Progenitor cell of endocrine pancreas (in vitro differentiated cells): Measurements from ENCODE around the gene GRAP2. TPM values are rescaled to one million over a fixed set of nuclear protein-coding genes. Genes with fewer than 3 reads are reported as not detected.
"Not testable (repeated sequence)": the region's sequence is repeated elsewhere in the genome, so short reads cannot be mapped to it uniquely, and the experiment has no call there.

Experiments
- DNase-seq: peaks from one replicate; pipeline ENCODE4 v3.0.0; 2021; ENCODE audit warnings: low spot score; ENCODE audit not compliant: unreplicated experiment
- H3K27ac Mint-ChIP-seq: 2 replicates; pipeline ENCODE4 v1.8.0; 2021; ENCODE audit warnings: mild to moderate bottlenecking, moderate library complexity, mixed read lengths
- H3K27me3 Mint-ChIP-seq: 2 replicates; pipeline ENCODE4 v1.8.0; 2021; ENCODE audit warnings: mixed read lengths
- H3K36me3 Mint-ChIP-seq: 2 replicates; pipeline ENCODE4 v1.8.0; 2022; ENCODE audit warnings: mixed read lengths; ENCODE audit not compliant: insufficient read depth
- H3K4me1 Mint-ChIP-seq: 2 replicates; pipeline ENCODE4 v1.8.0; 2021; ENCODE audit warnings: low read depth, mixed read lengths
- H3K4me3 Mint-ChIP-seq: 2 replicates; pipeline ENCODE4 v1.8.0; 2021; ENCODE audit warnings: low read depth, mild to moderate bottlenecking, moderate library complexity, mixed read lengths
- H3K9me3 Mint-ChIP-seq: 2 replicates; pipeline ENCODE4 v1.8.0; 2021; ENCODE audit warnings: low read depth, mixed read lengths
- CTCF ChIP-seq: fragments of 200-600 bp; sonication (generic); IDR thresholded peaks from one replicate; pipeline ENCODE4 v1.5.0; 2021; ENCODE audit warnings: antibody characterized with exemption, mild to moderate bottlenecking; ENCODE audit not compliant: unreplicated experiment
- total RNA-seq: library from RNA; stranded (reverse); gene quantifications from 2 replicates; pipeline ENCODE4 v1.2.1, GENCODE V29; 2021

GRAP2 gene
- total RNA-seq, 1 donor from 2014 or later, result 0.60 TPM

- DNase-seq, result no peak
- no peaks in the 10 kb centered on the region for H3K36me3 Mint-ChIP-seq
- no peak for TF ChIP-seq CTCF
- no peak overlapping the region for H3K4me3 Mint-ChIP-seq
- H3K9me3 Mint-ChIP-seq, result no peaks in the 10 kb centered on the region
- peaks cover 12% of the 10 kb centered on the region for H3K27me3 Mint-ChIP-seq
- H3K27ac Mint-ChIP-seq, result no peak overlapping the region
- no peaks in the 10 kb centered on the region for H3K4me1 Mint-ChIP-seq
Observed at GRCh38 chr22:39895682-39896081, 5.2 kb upstream of the GRAP2 start.

GRCh38 chr22:39896313-39896996, 4.4 kb upstream of the GRAP2 start:
- H3K9me3 Mint-ChIP-seq, result no peaks in the 10 kb centered on the region
- H3K27me3 Mint-ChIP-seq, result peaks cover 14% of the 10 kb centered on the region
- DNase-seq, result no peak
- no peak overlapping the region for H3K27ac Mint-ChIP-seq
- H3K36me3 Mint-ChIP-seq, result no peaks in the 10 kb centered on the region
- H3K4me1 Mint-ChIP-seq, result no peaks in the 10 kb centered on the region
- H3K4me3 Mint-ChIP-seq, result no peak overlapping the region
- TF ChIP-seq CTCF, result no peak

GRCh38 chr22:39897841-39898240, 3.0 kb upstream of the GRAP2 start:
- no peak for TF ChIP-seq CTCF
- DNase-seq, result no peak
- Mint-ChIP-seq H3K27ac (no peak overlapping the region), H3K4me3 (no peak overlapping the region), H3K9me3 (no peaks in the 10 kb centered on the region), H3K4me1 (no peaks in the 10 kb centered on the region), H3K36me3 (no peaks in the 10 kb centered on the region), H3K27me3 (peaks cover 21% of the 10 kb centered on the region)

GRCh38 chr22:39898997-39899396, 1.9 kb upstream of the GRAP2 start:
- DNase-seq, result no peak
- Mint-ChIP-seq H3K4me3 (no peak overlapping the region), H3K4me1 (no peaks in the 10 kb centered on the region), H3K27me3 (peaks cover 18% of the 10 kb centered on the region), H3K9me3 (no peaks in the 10 kb centered on the region), H3K27ac (no peak overlapping the region), H3K36me3 (no peaks in the 10 kb centered on the region)
- no peak for TF ChIP-seq CTCF

- Mint-ChIP-seq H3K27ac (no peak overlapping the region), H3K4me3 (no peak overlapping the region), H3K27me3 (peaks cover 18% of the 10 kb centered on the region), H3K4me1 (no peaks in the 10 kb centered on the region), H3K36me3 (no peaks in the 10 kb centered on the region), H3K9me3 (no peaks in the 10 kb centered on the region)
- DNase-seq, result no peak
- no peak for TF ChIP-seq CTCF
Observed at GRCh38 chr22:39901565-39902146, 772 bp downstream of the GRAP2 start.

GRCh38 chr22:39904024-39904423, 3.1 kb downstream of the GRAP2 start:
- H3K27ac Mint-ChIP-seq, H3K4me3 Mint-ChIP-seq, H3K36me3 Mint-ChIP-seq, H3K4me1 Mint-ChIP-seq, H3K9me3 Mint-ChIP-seq, DNase-seq: not testable (repeated sequence)
- peaks cover 18% of the 10 kb centered on the region for H3K27me3 Mint-ChIP-seq
